ENCODE results near the gene ABCC6. TPM values are rescaled to one million over a fixed set of nuclear protein-coding genes. Genes with fewer than 3 reads are reported as not detected.
"Not testable (repeated sequence)": the region's sequence is repeated elsewhere in the genome, so short reads cannot be mapped to it uniquely, and the experiment has no call there.

Gene ABCC6
- total RNA-seq, 3 donors from 2014 or later (not counting 1 experiment from before 2014, with no cell fraction given): 0.16 to 0.25 TPM; not detected in 1

GRCh38 chr16:16262954-16263555, 39.8 kb upstream of the ABCC6 start:
- H3K9me3 Mint-ChIP-seq; ATAC-seq; H3K4me1 Mint-ChIP-seq; H3K4me1 ChIP-seq (ENCODE audit: control insufficient read depth, insufficient read depth, low read length); intact Hi-C loops (cut with micrococcal nuclease); H3K4me3 Mint-ChIP-seq; H3K27ac ChIP-seq (ENCODE audit: low read length); H3K36me3 ChIP-seq (ENCODE audit: control insufficient read depth, insufficient read depth, low read length); H3K27ac Mint-ChIP-seq; H3K36me3 Mint-ChIP-seq; H3K4me3 ChIP-seq (ENCODE audit: low read length); H3K27me3 ChIP-seq (ENCODE audit: control insufficient read depth, insufficient read depth, low read length); H3K27me3 Mint-ChIP-seq (ENCODE audit: low read depth in 2 of 2); H3K9me3 ChIP-seq (ENCODE audit: control insufficient read depth, insufficient read depth, low read length); DNase-seq: not testable (repeated sequence)
- WGBS (ENCODE audit: insufficient coverage): 69% methylated on average over 3 of the region's 15 CpGs

DNA sequence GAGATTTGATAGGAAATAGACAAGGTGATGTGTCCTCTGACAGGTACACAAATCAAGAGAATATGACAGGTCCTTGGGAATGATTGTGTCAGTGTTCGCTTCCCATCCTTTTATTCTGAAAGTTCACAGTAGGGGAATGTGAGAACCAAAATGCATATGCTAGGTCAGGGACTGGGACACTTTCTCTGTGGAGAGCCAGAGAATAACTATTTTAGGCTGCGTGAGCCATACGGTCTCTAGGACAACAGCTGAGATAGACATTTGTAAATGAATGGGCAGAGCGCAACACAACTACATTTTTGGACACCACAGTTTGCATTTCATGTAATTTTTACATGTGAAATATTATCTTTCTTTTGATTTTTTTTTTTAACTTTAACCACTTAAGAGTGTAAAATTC, 36.7 kb upstream of the ABCC6 start:
- H3K36me3 Mint-ChIP-seq; DNase-seq; H3K27me3 ChIP-seq (ENCODE audit: control insufficient read depth, insufficient read depth, low read length); H3K4me3 Mint-ChIP-seq; H3K9me3 ChIP-seq (ENCODE audit: control insufficient read depth, insufficient read depth, low read length); H3K4me1 Mint-ChIP-seq; H3K27ac Mint-ChIP-seq; H3K4me3 ChIP-seq (ENCODE audit: low read length); H3K27ac ChIP-seq (ENCODE audit: low read length); intact Hi-C loops (cut with micrococcal nuclease); ATAC-seq; H3K9me3 Mint-ChIP-seq; H3K27me3 Mint-ChIP-seq (ENCODE audit: low read depth in 2 of 2); H3K4me1 ChIP-seq (ENCODE audit: control insufficient read depth, insufficient read depth, low read length); H3K36me3 ChIP-seq (ENCODE audit: control insufficient read depth, insufficient read depth, low read length): not testable (repeated sequence)
- WGBS (ENCODE audit: insufficient coverage): no CpG with 5 or more reads among the region's 4 CpGs

DNA sequence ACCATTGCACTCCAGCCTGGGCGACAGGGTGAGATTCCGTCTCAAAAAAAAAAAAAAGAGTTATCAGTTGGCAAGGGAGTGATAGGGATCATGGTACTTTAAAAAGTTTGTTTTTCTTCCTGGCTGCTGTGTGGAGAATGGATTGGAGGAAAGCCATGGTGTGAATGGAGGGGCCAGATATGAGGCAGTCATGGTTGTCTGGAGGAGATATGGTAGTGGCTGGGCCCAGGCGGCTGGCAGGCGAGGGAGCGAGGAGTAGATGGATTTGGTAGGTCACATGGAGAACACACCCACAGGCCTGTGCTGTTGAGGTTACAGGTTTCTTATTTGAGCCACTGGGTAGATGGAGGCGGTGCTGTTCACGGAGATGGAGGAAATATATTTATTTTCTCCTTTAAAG, 35.5 kb upstream of the ABCC6 start:
- H3K27ac Mint-ChIP-seq; H3K27me3 ChIP-seq (ENCODE audit: control insufficient read depth, insufficient read depth, low read length); DNase-seq; H3K36me3 ChIP-seq (ENCODE audit: control insufficient read depth, insufficient read depth, low read length); H3K9me3 Mint-ChIP-seq; H3K4me1 ChIP-seq (ENCODE audit: control insufficient read depth, insufficient read depth, low read length); H3K36me3 Mint-ChIP-seq; intact Hi-C loops (cut with micrococcal nuclease); ATAC-seq; H3K27me3 Mint-ChIP-seq (ENCODE audit: low read depth in 2 of 2); H3K27ac ChIP-seq (ENCODE audit: low read length); H3K9me3 ChIP-seq (ENCODE audit: control insufficient read depth, insufficient read depth, low read length); H3K4me3 ChIP-seq (ENCODE audit: low read length); H3K4me3 Mint-ChIP-seq; H3K4me1 Mint-ChIP-seq: not testable (repeated sequence)
- 100% methylated on average over 1 of the region's 7 CpGs for WGBS (ENCODE audit: insufficient coverage)

GRCh38 chr16:16257301-16257923, 34.1 kb upstream of the ABCC6 start:
- H3K4me1 ChIP-seq (ENCODE audit: control insufficient read depth, insufficient read depth, low read length); H3K4me3 Mint-ChIP-seq; H3K27me3 ChIP-seq (ENCODE audit: control insufficient read depth, insufficient read depth, low read length); H3K36me3 Mint-ChIP-seq; DNase-seq; H3K4me1 Mint-ChIP-seq; H3K27me3 Mint-ChIP-seq (ENCODE audit: low read depth in 2 of 2); H3K9me3 Mint-ChIP-seq; H3K36me3 ChIP-seq (ENCODE audit: control insufficient read depth, insufficient read depth, low read length); H3K27ac ChIP-seq (ENCODE audit: low read length); H3K9me3 ChIP-seq (ENCODE audit: control insufficient read depth, insufficient read depth, low read length); intact Hi-C loops (cut with micrococcal nuclease); H3K4me3 ChIP-seq (ENCODE audit: low read length); H3K27ac Mint-ChIP-seq: not testable (repeated sequence)
- peak in 1 of 3 donors; percentile 47 for ATAC-seq
- no CpG with 5 or more reads among the region's 2 CpGs for WGBS (ENCODE audit: insufficient coverage)

DNA sequence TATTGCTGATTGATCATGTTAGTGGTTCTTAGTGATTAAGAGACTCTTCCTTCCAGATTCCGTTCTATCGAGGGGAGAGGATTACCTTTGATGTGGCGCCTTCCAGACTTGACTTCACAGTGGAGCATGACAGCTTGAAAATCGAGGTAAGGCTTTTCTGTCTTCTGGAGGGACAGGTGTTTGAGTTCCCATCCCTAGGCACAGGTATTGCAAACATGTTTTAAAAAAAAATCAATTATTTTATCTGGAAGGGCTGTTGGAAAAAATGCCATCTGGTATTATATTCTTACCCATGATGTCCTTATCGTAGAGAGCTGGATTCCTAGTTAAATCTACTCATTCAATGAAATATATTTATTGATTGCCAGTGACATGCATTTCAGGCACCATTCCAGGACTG, 29.1 kb upstream of the ABCC6 start:
- H3K4me1 Mint-ChIP-seq; H3K36me3 Mint-ChIP-seq; H3K9me3 Mint-ChIP-seq; H3K4me1 ChIP-seq (ENCODE audit: control insufficient read depth, insufficient read depth, low read length); H3K27me3 ChIP-seq (ENCODE audit: control insufficient read depth, insufficient read depth, low read length); H3K27ac ChIP-seq (ENCODE audit: low read length); H3K9me3 ChIP-seq (ENCODE audit: control insufficient read depth, insufficient read depth, low read length); H3K36me3 ChIP-seq (ENCODE audit: control insufficient read depth, insufficient read depth, low read length); H3K27me3 Mint-ChIP-seq (ENCODE audit: low read depth in 2 of 2); DNase-seq; intact Hi-C loops (cut with micrococcal nuclease); ATAC-seq; H3K27ac Mint-ChIP-seq; H3K4me3 ChIP-seq (ENCODE audit: low read length); H3K4me3 Mint-ChIP-seq: not testable (repeated sequence)
- no CpG with 5 or more reads among the region's 5 CpGs for WGBS (ENCODE audit: insufficient coverage)

DNA sequence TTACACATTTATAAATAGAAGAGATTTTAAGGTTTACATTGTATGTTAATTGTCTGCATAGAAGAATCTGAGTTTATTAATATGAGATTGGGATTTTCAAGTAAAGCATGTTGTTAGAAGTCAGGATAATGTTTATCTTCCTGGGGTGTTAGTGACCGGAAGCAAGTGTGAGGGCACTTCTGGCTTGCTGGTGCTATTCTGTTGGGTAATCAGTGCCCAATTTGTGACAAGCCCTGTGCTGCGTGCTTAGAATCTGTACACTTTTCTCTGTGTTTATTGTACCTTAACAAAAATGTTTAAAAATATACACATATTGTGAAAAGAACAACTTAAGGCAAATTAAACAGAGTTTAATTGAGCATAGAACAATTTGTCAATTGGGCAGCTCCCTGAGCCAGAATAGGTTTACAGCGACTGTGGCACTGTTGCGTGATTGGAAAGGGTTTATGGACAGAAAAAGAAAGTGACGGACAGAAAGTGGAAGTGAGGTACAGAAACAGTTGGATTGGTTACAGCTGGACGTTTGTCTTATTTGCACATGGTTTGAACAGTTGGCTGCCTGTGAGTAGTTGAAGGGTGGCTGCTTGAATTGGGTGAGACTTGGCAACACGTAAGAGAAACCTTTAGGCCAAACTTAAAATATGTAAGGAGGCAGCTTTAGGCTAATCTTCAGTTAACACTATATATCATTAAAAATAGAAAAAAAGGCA, 26.5 kb upstream of the ABCC6 start:
- H3K4me3 ChIP-seq (ENCODE audit: low read length); H3K9me3 ChIP-seq (ENCODE audit: control insufficient read depth, insufficient read depth, low read length); H3K4me1 ChIP-seq (ENCODE audit: control insufficient read depth, insufficient read depth, low read length); H3K4me3 Mint-ChIP-seq; DNase-seq; H3K27me3 Mint-ChIP-seq (ENCODE audit: low read depth in 2 of 2); intact Hi-C loops (cut with micrococcal nuclease); H3K36me3 ChIP-seq (ENCODE audit: control insufficient read depth, insufficient read depth, low read length); H3K27me3 ChIP-seq (ENCODE audit: control insufficient read depth, insufficient read depth, low read length); H3K36me3 Mint-ChIP-seq; H3K9me3 Mint-ChIP-seq; ATAC-seq; H3K27ac Mint-ChIP-seq; H3K4me1 Mint-ChIP-seq; H3K27ac ChIP-seq (ENCODE audit: low read length): not testable (repeated sequence)
- WGBS (ENCODE audit: insufficient coverage): no CpG with 5 or more reads among the region's 7 CpGs

DNA sequence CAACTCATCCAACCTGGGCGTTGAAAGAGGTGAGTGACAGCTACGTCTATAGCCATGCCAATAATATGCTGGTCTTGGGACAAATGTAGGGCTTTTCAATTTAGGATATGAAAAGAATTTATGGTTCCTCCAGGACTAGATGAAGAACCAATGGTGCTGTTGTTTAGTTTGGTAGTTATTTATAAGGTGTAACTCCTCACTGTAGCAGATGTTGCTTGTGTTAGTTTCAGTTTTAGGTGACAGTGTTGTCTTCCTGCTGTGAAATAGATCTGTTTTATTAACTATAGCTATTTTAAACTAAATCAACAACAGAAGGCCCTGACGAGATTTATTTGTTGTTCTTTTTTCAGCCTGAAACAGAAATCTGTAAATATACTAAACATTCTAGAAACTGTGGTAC, 24.1 kb upstream of the ABCC6 start:
- H3K27me3 Mint-ChIP-seq (ENCODE audit: low read depth in 2 of 2); intact Hi-C loops (cut with micrococcal nuclease); H3K4me3 Mint-ChIP-seq; H3K4me1 ChIP-seq (ENCODE audit: control insufficient read depth, insufficient read depth, low read length); H3K27ac Mint-ChIP-seq; H3K36me3 ChIP-seq (ENCODE audit: control insufficient read depth, insufficient read depth, low read length); H3K9me3 Mint-ChIP-seq; H3K36me3 Mint-ChIP-seq; H3K4me1 Mint-ChIP-seq; DNase-seq; H3K27ac ChIP-seq (ENCODE audit: low read length); H3K4me3 ChIP-seq (ENCODE audit: low read length); H3K27me3 ChIP-seq (ENCODE audit: control insufficient read depth, insufficient read depth, low read length); H3K9me3 ChIP-seq (ENCODE audit: control insufficient read depth, insufficient read depth, low read length): not testable (repeated sequence)
- ATAC-seq: peak; percentile 46 to 67 (median 62)
- WGBS (ENCODE audit: insufficient coverage): no CpG with 5 or more reads among the region's 3 CpGs

Measured in natural killer cell (primary cell).